Caco-2 (cell line): ENCODE results near the gene FBXL4. TPM values are rescaled to one million over a fixed set of nuclear protein-coding genes. Genes with fewer than 3 reads are reported as not detected.

Experiments used
- BruUV-seq: library from RNA; stranded (reverse); fragments of 400-500 nt; replicated peaks from 2 replicates; lab custom pipeline; 2021; lab: Mats Ljungman, UMichigan
- CTCF ChIA-PET: fragments of 300-600 bp; sonication (Branson Sonifier 250); formaldehyde crosslinking; loops from one replicate; lab custom pipeline; 2022; ENCODE audit warnings: antibody characterized with exemption; lab: Charles Lee
- POLR2A ChIA-PET: fragments of 300-600 bp; sonication (Branson Sonifier 250); formaldehyde crosslinking; loops from one replicate; lab custom pipeline; 2022; ENCODE audit warnings: antibody characterized with exemption; lab: Charles Lee
- DNase-seq, 2 experiments: peaks; one replicate each; pipeline versions ENCODE4 v3.0.0 to v3.0.0-alpha.2; 2020 to 2022
- H3K27me3 ChIP-seq: replicated peaks from 2 replicates; pipeline ENCODE4 v1.6.0; 2011; ENCODE audit warnings: low read length; ENCODE audit not compliant: control insufficient read depth, insufficient read depth
- H3K36me3 ChIP-seq: 2 replicates; pipeline ENCODE4 v1.5.1; 2011; ENCODE audit warnings: low read length; ENCODE audit not compliant: control insufficient read depth, insufficient read depth
- H3K4me1 ChIP-seq: fragments of 250-450 bp; sonication (Bioruptor Pico); 2 replicates; pipeline ENCODE4 v1.5.1; 2020; ENCODE audit warnings: mild to moderate bottlenecking
- H3K4me3 ChIP-seq: 2 replicates; pipeline ENCODE4 v1.5.1; 2011; ENCODE audit warnings: low read depth, mild to moderate bottlenecking, control low read depth, low read length
- H3K9me3 ChIP-seq: fragments of 250-450 bp; sonication (Bioruptor Pico); 2 replicates; pipeline ENCODE4 v1.5.1; 2020; ENCODE audit warnings: mild to moderate bottlenecking, moderate library complexity
- H3K27ac Mint-ChIP-seq: one replicate; pipeline ENCODE4 v1.8.0; 2022; ENCODE audit warnings: mixed read lengths; ENCODE audit not compliant: unreplicated experiment
- H3K27me3 Mint-ChIP-seq: one replicate; pipeline ENCODE4 v1.8.0; 2022; ENCODE audit warnings: mixed read lengths; ENCODE audit not compliant: insufficient read depth, unreplicated experiment
- H3K36me3 Mint-ChIP-seq: one replicate; pipeline ENCODE4 v1.8.0; 2022; ENCODE audit warnings: mild to moderate bottlenecking, mixed read lengths; ENCODE audit not compliant: insufficient read depth, unreplicated experiment
- H3K4me1 Mint-ChIP-seq: one replicate; pipeline ENCODE4 v1.8.0; 2022; ENCODE audit warnings: low read depth, mixed read lengths; ENCODE audit not compliant: unreplicated experiment
- H3K4me3 Mint-ChIP-seq: one replicate; pipeline ENCODE4 v1.8.0; 2022; ENCODE audit warnings: mild to moderate bottlenecking, moderate library complexity, mixed read lengths; ENCODE audit not compliant: unreplicated experiment
- H3K9me3 Mint-ChIP-seq: one replicate; pipeline ENCODE4 v1.8.0; 2022; ENCODE audit warnings: mixed read lengths; ENCODE audit not compliant: unreplicated experiment
- intact Hi-C: fragments of 100-400 bp; cut with micrococcal nuclease; formaldehyde crosslinking; loops from one replicate; pipeline ENCODE4 v1.10.0; 2022; ENCODE audit not compliant: unreplicated experiment
- total RNA-seq: library from RNA; stranded (reverse); gene quantifications from 2 replicates; pipeline ENCODE4 v1.2.3, GENCODE V29; 2022
- TF ChIP-seq, protein P1 (sequence below), 2 experiments: fragments of 200-600 bp in 1 of 2; IDR thresholded peaks; 1 replicate in 1 of 2; 2 replicates in 1 of 2; pipeline versions ENCODE4 v1.5.1 to v1.8.0; 2011 to 2022; ENCODE audit warnings: antibody characterized with exemption in 1 of 2, control low read depth in 1 of 2, inconsistent platforms in 1 of 2, low read depth in 1 of 2, low read length in 1 of 2, mild to moderate bottlenecking in 1 of 2, moderate library complexity in 1 of 2; ENCODE audit not compliant: insufficient read depth in 1 of 2, severe bottlenecking in 1 of 2, unreplicated experiment in 1 of 2

Gene FBXL4
- total RNA-seq, 1 experiment from 2014 or later, result 5.9 TPM

DNA sequence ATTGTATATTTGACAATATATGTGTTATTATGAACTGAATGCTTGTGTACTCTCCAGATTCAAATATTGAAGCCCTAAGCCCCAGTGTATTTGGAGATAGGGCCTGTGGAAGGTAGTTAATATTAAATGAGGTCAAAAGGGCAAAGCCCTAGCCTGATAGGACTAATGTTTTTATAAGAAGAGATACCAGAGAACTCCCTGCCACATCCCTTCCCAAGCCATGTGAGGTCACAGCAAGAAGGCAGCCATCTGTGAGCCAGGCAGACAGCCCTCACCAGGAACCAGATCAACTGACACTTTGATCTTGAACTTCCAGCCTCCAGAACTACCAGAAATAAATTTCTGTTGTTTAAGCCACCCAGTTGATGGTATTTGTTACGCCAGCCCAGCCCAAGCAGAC, 36.4 kb upstream of the FBXL4 start:
- intact Hi-C loops, result no loop called here

DNA sequence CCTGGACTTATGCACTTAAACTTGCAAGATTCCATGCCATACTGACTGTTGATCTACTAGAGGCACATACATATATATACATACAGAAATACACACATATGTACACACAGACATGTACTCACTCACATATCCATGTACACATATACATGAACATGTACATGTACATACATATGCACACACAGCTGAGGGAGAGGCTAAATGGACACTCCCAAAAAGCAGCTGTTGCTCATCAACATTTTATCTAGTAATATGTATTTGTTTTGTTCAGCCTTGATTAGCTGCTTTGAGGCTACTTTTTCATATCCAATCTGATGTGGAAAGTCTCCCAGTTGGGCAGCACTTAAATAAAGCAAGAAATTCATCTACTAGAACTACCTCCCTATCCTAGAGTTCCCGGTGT, 33.7 kb upstream of the FBXL4 start:
- ChIA-PET CTCF (no interaction called here), POLR2A (no interaction called here)
- H3K4me3 Mint-ChIP-seq, result no peak overlapping the region
- no peaks in the 10 kb centered on the region for H3K4me1 Mint-ChIP-seq
- BruUV-seq, result no TSS peak
- no peaks in the 10 kb centered on the region for H3K4me1 ChIP-seq
- H3K36me3 Mint-ChIP-seq, result no peaks in the 10 kb centered on the region
- no peaks in the 10 kb centered on the region for H3K36me3 ChIP-seq
- H3K9me3 Mint-ChIP-seq, result no peaks in the 10 kb centered on the region
- intact Hi-C loops, result no loop called here
- H3K27ac Mint-ChIP-seq, result no peak overlapping the region
- no peak overlapping the region for H3K4me3 ChIP-seq
- no peak for DNase-seq
- no peaks in the 10 kb centered on the region for H3K27me3 ChIP-seq
- TF ChIP-seq, protein P1, sequence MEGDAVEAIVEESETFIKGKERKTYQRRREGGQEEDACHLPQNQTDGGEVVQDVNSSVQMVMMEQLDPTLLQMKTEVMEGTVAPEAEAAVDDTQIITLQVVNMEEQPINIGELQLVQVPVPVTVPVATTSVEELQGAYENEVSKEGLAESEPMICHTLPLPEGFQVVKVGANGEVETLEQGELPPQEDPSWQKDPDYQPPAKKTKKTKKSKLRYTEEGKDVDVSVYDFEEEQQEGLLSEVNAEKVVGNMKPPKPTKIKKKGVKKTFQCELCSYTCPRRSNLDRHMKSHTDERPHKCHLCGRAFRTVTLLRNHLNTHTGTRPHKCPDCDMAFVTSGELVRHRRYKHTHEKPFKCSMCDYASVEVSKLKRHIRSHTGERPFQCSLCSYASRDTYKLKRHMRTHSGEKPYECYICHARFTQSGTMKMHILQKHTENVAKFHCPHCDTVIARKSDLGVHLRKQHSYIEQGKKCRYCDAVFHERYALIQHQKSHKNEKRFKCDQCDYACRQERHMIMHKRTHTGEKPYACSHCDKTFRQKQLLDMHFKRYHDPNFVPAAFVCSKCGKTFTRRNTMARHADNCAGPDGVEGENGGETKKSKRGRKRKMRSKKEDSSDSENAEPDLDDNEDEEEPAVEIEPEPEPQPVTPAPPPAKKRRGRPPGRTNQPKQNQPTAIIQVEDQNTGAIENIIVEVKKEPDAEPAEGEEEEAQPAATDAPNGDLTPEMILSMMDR (IDR thresholded peaks at IDR 0.05; ENCODE audit: insufficient read depth in 1 of 2, low read depth in 1 of 2, low read length in 1 of 2, severe bottlenecking in 1 of 2, unreplicated experiment in 1 of 2), result no peak
- no peaks in the 10 kb centered on the region for H3K9me3 ChIP-seq
- H3K27me3 Mint-ChIP-seq, result peaks cover 12% of the 10 kb centered on the region

More for the DNA sequence above, 36.4 kb upstream of the FBXL4 start:
- Mint-ChIP-seq H3K36me3 (no peaks in the 10 kb centered on the region), H3K27me3 (peaks cover 12% of the 10 kb centered on the region), H3K9me3 (no peaks in the 10 kb centered on the region), H3K4me3 (no peak overlapping the region), H3K27ac (no peak overlapping the region), H3K4me1 (no peaks in the 10 kb centered on the region)
- no peaks in the 10 kb centered on the region for H3K9me3 ChIP-seq
- BruUV-seq, result no TSS peak
- TF ChIP-seq, protein P1 (IDR thresholded peaks at IDR 0.05; ENCODE audit: insufficient read depth in 1 of 2, low read depth in 1 of 2, low read length in 1 of 2, severe bottlenecking in 1 of 2, unreplicated experiment in 1 of 2), result no peak
- DNase-seq, result no peak
- H3K27me3 ChIP-seq, result no peaks in the 10 kb centered on the region
- CTCF ChIA-PET, result no interaction called here
- POLR2A ChIA-PET, result no interaction called here
- H3K4me3 ChIP-seq, result no peak overlapping the region
- H3K36me3 ChIP-seq, result no peaks in the 10 kb centered on the region
- no peaks in the 10 kb centered on the region for H3K4me1 ChIP-seq

DNA sequence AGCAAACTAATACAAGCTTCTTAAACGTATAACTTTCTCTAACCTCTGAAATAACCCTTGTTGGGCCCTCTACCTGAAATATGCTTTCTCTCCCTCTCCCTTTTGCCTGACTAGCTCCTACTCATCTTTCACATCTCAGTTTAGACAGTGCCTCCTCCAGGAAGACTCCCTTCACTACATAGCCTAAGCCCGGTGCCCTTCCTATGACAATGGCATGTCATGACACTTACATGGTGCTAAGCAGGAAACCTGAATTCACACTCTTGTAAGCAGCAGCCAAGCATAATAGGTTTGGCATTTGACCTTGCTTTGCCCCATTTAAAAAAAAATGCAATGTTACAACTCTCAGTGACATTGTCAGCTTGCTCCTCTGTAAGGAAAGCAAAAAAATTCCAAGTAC, 33.1 kb upstream of the FBXL4 start:
- TF ChIP-seq, protein P1 (IDR thresholded peaks at IDR 0.05; ENCODE audit: insufficient read depth in 1 of 2, low read depth in 1 of 2, low read length in 1 of 2, severe bottlenecking in 1 of 2, unreplicated experiment in 1 of 2), result no peak
- ChIA-PET CTCF (no interaction called here), POLR2A (no interaction called here)
- intact Hi-C loops, result no loop called here
- no peaks in the 10 kb centered on the region for H3K27me3 ChIP-seq
- Mint-ChIP-seq H3K27ac (no peak overlapping the region), H3K4me3 (no peak overlapping the region), H3K4me1 (no peaks in the 10 kb centered on the region), H3K27me3 (peaks cover 10% of the 10 kb centered on the region), H3K9me3 (no peaks in the 10 kb centered on the region), H3K36me3 (no peaks in the 10 kb centered on the region)
- H3K4me1 ChIP-seq, result no peaks in the 10 kb centered on the region
- BruUV-seq, result no TSS peak
- no peaks in the 10 kb centered on the region for H3K9me3 ChIP-seq
- no peak for DNase-seq
- no peak overlapping the region for H3K4me3 ChIP-seq
- no peaks in the 10 kb centered on the region for H3K36me3 ChIP-seq
